Ovary (tissue), 10 donors: Measurements from ENCODE around the gene CCL26. TPM values are rescaled to one million over a fixed set of nuclear protein-coding genes. Genes with fewer than 3 reads are reported as not detected.

Source experiments
- DNase-seq, 5 donors: peaks; one replicate each; pipeline ENCODE4 v3.0.0-alpha.2; 2019 to 2020
- H3K27ac ChIP-seq, 2 donors: fragments of 200-600 bp; one replicate each; pipeline versions ENCODE4 v1.5.1 to v1.8.0; 2019 to 2022
- H3K27me3 ChIP-seq: fragments of 200-600 bp; one replicate; pipeline ENCODE4 v1.8.0; 2022
- H3K36me3 ChIP-seq: fragments of 200-600 bp; sonication (generic); one replicate; pipeline ENCODE4 v1.5.1; 2019
- H3K4me1 ChIP-seq: one replicate; pipeline ENCODE4 v1.8.1; 2013; ENCODE audit warnings: mild to moderate bottlenecking, moderate library complexity; ENCODE audit not compliant: insufficient read depth
- H3K4me3 ChIP-seq: fragments of 200-600 bp; sonication (generic); one replicate; pipeline ENCODE4 v1.5.1; 2017
- H3K9me3 ChIP-seq, 2 donors: fragments of 200-600 bp in 1 of 2; sonication (generic) in 1 of 2; one replicate each; pipeline versions ENCODE4 v1.5.1 to v1.8.1; 2013 to 2019; ENCODE audit warnings: mild to moderate bottlenecking in 1 of 2, moderate library complexity in 1 of 2
- EP300 ChIP-seq: sonication (generic); formaldehyde crosslinking; IDR thresholded peaks from one replicate; pipeline ENCODE4 v1.6.1; 2017; ENCODE audit warnings: antibody characterized with exemption
- POLR2A ChIP-seq: fragments of 450-650 bp; IDR thresholded peaks from one replicate; pipeline ENCODE4 v1.6.1; 2017; ENCODE audit warnings: antibody characterized with exemption, mild to moderate bottlenecking, moderate library complexity
- WGBS, 3 donors: extraction: QIAGEN DNeasy Blood & Tissue Kit in 1 of 3; methylation state at CpG; one replicate each; pipeline versions ENCODE4 v1.1.5 to v1.1.7; 2013 to 2017; 5-methylcytosine and 5-hydroxymethylcytosine counted together
- intact Hi-C, 4 donors: fragments of 100-400 bp; cut with DNase I; formaldehyde crosslinking; loops; one replicate each; pipeline versions ENCODE4 v1.11.0 to v1.15.1; 2022 to 2023
- long read RNA-seq, 3 donors: library from polyadenylated mRNA in 2 of 3; unstranded in 2 of 3; transcript quantifications; one replicate each; pipeline ENCODE4 v2.0.0 and lab custom pipeline, GENCODE V29; 2021 to 2026
- polyA plus RNA-seq, 2 donors: library from polyadenylated mRNA; stranded (reverse); fragments of 200-250 nt in 1 of 2; fragments of 350-450 nt in 1 of 2; fragmentation: Illumina TruSeq in 1 of 2; extraction: RNeasy Lipid Tissue Mini Kit (QIAGEN cat#74804) in 1 of 2; gene quantifications; one replicate each; pipeline ENCODE4 v1.2.3, GENCODE V29; 2013 to 2014
- total RNA-seq, 7 donors: library from RNA; depleted of rRNA in 2 of 7; stranded (reverse); fragments of >200 nt in 2 of 7; fragmentation: NEBNext Ultra II Directional in 3 of 7; extraction: Animal tissue kit (Norgen Biotek cat#: 25700) in 3 of 7; gene quantifications; one replicate each; pipeline versions ENCODE4 v1.1.0 to v1.2.4, GENCODE V29; 2016 to 2023
- TF ChIP-seq, protein P1 (sequence below), 3 donors: fragments of 450-650 bp in 2 of 3; fragments of 200-600 bp in 1 of 3; IDR thresholded peaks; one replicate each; pipeline versions ENCODE4 v1.5.1 to v1.8.0; 2016 to 2022; ENCODE audit warnings: antibody characterized with exemption in 3 of 3, mild to moderate bottlenecking in 1 of 3
- donor health status: DM: no; HTN: no; CAD: no; lungs with moderate emphysema.
- donor health status: DM: no; HTN: no; CAD: no.
- donor health status: Bipolar disorder and iron deficiency.
- donor health status: DM: yes; HTN: yes; CAD: no.
- donor health status: DM: no; HTN: no; CAD: no.
- donor health status: DM: yes; HTN: yes; CAD: no.

CCL26 gene, protein sequence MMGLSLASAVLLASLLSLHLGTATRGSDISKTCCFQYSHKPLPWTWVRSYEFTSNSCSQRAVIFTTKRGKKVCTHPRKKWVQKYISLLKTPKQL
- 10 to 100 TPM in 1 of 7 donors, 1 to 10 TPM in 6; 2.6 to 13.0 (median 7.6) TPM for total RNA-seq
- 10 to 100 TPM in 1 of 2 donors, 1 to 10 TPM in 1; 9.8 to 43.0 TPM for polyA plus RNA-seq
- long read RNA-seq, donor 1, partial matches to known transcripts: 0 of 2 reads
- long read RNA-seq, donor 1, other reads (novel, unspliced or antisense): 0 of 2 reads
- long read RNA-seq, donor 2: 0 reads
- long read RNA-seq, donor 3, partial matches to known transcripts: 0 of 5 reads
- long read RNA-seq, donor 3, other reads (novel, unspliced or antisense): 0 of 5 reads

DNA sequence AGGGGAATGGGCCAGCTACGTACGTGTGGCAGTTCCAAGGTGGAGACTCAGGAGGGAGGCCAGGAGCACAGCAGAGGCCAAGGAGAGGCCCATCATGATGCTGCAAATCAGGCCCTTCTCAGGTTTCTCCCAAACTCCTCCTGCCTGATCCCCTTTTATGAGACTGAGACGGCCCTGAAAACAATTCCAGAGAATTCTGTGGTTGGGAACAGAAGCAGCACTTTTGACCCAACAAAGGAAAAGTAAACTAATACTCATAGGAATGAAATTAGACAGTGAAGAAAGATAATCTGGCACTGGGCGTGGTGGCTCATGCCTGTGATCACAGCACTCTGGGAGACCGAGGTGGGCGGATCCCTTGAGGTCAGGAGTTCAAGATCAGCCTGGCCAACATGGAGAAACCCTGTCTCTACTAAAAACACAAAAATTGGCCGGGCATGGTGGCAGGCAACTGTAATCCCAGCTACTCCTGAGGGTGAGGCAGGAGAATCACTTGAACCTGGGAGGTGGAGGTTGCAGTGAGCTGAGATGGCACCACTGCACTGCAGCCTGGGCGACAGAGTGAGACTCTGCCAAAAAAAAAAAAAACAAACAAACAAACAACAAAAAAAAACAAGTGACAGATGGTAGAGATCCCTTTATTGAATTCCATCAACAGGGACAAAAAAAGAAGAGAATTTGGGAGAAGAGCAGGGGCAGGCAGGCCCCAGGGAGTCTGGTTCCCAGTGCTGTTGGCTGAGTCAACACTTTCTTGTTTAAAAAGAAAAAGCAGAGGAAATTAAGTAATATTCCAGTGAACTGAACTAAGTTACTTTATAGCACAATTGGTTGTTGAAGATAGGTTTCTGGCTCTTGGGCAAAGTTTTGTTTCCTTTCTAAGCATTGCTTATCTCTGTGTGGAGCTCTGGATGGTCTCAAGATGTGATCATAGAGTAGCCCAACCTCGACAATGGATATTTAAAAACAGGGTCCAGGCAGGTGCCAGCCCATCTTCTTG lies at the start of gene CCL26:
TSS of gene CCL26 (minus strand) at position 131 of the 997 bp plus-strand sequence. CDS start at position 96, 35 bp downstream.
- Histone ChIP-seq H3K4me1 (peaks cover 10% of the 10 kb centered on the region), H3K4me3 (no peak within 1 kb of the TSS), H3K36me3 (no peaks in the 10 kb centered on the region), H3K27me3 (no peaks in the 10 kb centered on the region), H3K27ac (peak within 1 kb of the TSS; percentile 57 to 63), H3K9me3 (no peaks in the 10 kb centered on the region)
- TF ChIP-seq, protein P1, sequence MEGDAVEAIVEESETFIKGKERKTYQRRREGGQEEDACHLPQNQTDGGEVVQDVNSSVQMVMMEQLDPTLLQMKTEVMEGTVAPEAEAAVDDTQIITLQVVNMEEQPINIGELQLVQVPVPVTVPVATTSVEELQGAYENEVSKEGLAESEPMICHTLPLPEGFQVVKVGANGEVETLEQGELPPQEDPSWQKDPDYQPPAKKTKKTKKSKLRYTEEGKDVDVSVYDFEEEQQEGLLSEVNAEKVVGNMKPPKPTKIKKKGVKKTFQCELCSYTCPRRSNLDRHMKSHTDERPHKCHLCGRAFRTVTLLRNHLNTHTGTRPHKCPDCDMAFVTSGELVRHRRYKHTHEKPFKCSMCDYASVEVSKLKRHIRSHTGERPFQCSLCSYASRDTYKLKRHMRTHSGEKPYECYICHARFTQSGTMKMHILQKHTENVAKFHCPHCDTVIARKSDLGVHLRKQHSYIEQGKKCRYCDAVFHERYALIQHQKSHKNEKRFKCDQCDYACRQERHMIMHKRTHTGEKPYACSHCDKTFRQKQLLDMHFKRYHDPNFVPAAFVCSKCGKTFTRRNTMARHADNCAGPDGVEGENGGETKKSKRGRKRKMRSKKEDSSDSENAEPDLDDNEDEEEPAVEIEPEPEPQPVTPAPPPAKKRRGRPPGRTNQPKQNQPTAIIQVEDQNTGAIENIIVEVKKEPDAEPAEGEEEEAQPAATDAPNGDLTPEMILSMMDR (IDR thresholded peaks at IDR 0.05): no peak
- no peak for TF ChIP-seq POLR2A
- no peak for TF ChIP-seq EP300
- 26 to 30% (median 29%) methylated on average over 9 of the region's 9 CpGs for WGBS, 3 donors
- intact Hi-C loops: loop anchor here in 1 of 4 donors (10.0 kb wide), 1 partner anchor 242 kb away; no protein-coding TSS in a partner anchor
- DNase-seq: peak; percentile 56 to 85 (median 70)

DNA sequence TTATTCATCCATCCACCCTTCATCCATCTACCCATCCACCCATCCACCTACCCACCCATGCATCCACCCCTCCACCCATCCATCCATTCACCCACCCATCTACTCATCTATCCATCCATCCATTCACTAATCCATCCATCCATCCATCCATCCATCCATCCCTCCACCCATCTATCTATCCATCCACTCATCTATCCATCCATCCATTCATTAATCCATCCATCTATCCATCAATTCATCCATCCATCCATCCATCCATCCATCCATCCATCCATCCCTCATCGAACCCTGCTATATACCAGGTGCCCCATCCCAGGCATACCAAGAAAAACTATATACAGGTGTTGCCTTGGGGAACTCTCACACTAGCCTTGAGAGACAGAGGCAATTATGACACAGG lies 48.7 kb upstream of the CCL26 start:
- intact Hi-C loops: no loop called here
- Histone ChIP-seq H3K4me3 (no peak overlapping the region), H3K9me3 (no peaks in the 10 kb centered on the region), H3K4me1 (no peaks in the 10 kb centered on the region), H3K36me3 (no peaks in the 10 kb centered on the region), H3K27ac (no peak overlapping the region), H3K27me3 (no peaks in the 10 kb centered on the region)
- 93 to 96% (median 95%) methylated on average over 1 of the region's 1 CpG for WGBS, 3 donors
- no peak for TF ChIP-seq POLR2A
- TF ChIP-seq, protein P1 (IDR thresholded peaks at IDR 0.05): no peak
- TF ChIP-seq EP300: no peak
- no peak for DNase-seq

DNA sequence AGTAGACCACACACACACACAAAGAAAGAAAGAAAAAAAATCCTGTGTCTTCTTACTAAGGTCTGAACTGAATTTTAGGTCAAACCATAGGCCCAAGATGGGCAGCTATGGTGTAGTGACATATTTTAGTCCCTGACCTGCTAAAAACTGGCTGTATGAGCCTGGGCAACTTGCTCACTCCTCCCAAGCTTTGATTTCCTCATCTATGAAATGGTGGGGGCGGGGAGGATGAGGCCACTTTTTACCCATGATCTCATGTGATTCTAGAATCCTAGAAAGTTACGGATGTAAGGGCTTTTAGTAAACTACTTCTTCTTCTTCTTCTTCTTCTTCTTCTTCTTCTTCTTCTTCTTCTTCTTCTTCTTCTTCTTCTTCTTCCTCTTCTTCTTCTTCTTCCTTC lies 47.7 kb upstream of the CCL26 start:
- intact Hi-C loops: no loop called here

DNA sequence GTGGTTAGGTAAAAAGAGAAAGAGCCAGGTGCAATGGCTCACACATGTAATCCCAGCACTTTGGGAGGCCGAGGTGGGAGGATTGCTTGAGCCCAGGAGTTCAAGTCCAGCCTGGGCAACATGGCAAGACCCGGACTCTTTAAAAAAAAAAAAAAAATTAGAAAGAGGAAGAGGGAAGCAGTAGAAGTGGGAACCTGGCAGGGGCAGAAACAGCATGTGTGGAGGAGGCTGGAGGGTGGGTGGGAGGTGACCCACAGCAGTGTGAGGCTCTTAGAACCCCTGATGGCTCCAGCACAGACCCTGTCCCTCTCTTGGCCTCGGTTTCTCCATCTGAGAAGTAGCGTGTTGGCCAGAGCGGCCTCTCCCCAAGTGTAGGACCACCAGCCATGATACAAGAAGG lies 46.5 kb upstream of the CCL26 start:
- H3K36me3 ChIP-seq: no peaks in the 10 kb centered on the region
- H3K4me1 ChIP-seq: no peaks in the 10 kb centered on the region
- H3K27me3 ChIP-seq: no peaks in the 10 kb centered on the region
- WGBS, 3 donors: 88 to 91% (median 90%) methylated on average over 5 of the region's 5 CpGs
- TF ChIP-seq, protein P1 (IDR thresholded peaks at IDR 0.05): no peak
- no peak for TF ChIP-seq EP300
- TF ChIP-seq POLR2A: no peak
- intact Hi-C loops: no loop called here
- no peak overlapping the region for H3K27ac ChIP-seq
- DNase-seq: no peak
- no peak overlapping the region for H3K4me3 ChIP-seq
- no peaks in the 10 kb centered on the region for H3K9me3 ChIP-seq

More for the DNA sequence above, 47.7 kb upstream of the CCL26 start:
- no peaks in the 10 kb centered on the region for H3K36me3 ChIP-seq
- DNase-seq: no peak
- no peak overlapping the region for H3K4me3 ChIP-seq
- 76 to 88% (median 81%) methylated on average over 2 of the region's 2 CpGs for WGBS, 3 donors
- H3K27me3 ChIP-seq: no peaks in the 10 kb centered on the region
- H3K9me3 ChIP-seq: no peaks in the 10 kb centered on the region
- H3K27ac ChIP-seq: no peak overlapping the region
- no peaks in the 10 kb centered on the region for H3K4me1 ChIP-seq
- no peak for TF ChIP-seq EP300
- TF ChIP-seq, protein P1 (IDR thresholded peaks at IDR 0.05): no peak
- TF ChIP-seq POLR2A: no peak
